Measurements from ENCODE around the gene BABAM1. TPM values are rescaled to one million over a fixed set of nuclear protein-coding genes. Genes with fewer than 3 reads are reported as not detected.

Gene BABAM1
- total and polyA plus RNA-seq, 2 experiments from 2014 or later = 82.7 to 90.3 TPM

DNA sequence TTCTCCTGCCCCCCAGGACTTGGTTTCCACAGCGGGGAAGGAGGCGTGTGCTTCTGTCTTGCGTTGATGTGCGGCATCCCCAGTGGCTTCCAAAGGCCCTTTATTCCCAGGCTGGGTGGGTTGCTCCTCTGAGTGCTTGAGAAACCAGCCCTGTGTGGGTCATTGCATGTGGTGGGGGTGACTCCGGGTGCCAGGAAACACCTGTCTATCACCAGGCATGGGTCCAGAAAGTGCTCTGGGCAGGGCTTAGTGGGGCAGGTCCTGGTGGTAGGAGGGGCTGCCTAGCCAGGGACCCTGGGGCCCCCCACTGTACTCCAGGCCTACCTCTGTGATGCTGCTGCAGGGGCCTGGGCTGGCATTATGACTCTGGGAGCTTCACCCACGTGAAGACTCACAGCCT lies 51.7 kb downstream of the BABAM1 start:
- WGBS, 2 experiments (ENCODE audit: low coverage in 1 of 2, low lambda C conversion rate in 2 of 2, missing lambda C conversion rate in 2 of 2) = 69 to 73% methylated on average over 6 of the region's 6 CpGs
- in situ Hi-C loops (cut with MboI) = no loop called here

DNA sequence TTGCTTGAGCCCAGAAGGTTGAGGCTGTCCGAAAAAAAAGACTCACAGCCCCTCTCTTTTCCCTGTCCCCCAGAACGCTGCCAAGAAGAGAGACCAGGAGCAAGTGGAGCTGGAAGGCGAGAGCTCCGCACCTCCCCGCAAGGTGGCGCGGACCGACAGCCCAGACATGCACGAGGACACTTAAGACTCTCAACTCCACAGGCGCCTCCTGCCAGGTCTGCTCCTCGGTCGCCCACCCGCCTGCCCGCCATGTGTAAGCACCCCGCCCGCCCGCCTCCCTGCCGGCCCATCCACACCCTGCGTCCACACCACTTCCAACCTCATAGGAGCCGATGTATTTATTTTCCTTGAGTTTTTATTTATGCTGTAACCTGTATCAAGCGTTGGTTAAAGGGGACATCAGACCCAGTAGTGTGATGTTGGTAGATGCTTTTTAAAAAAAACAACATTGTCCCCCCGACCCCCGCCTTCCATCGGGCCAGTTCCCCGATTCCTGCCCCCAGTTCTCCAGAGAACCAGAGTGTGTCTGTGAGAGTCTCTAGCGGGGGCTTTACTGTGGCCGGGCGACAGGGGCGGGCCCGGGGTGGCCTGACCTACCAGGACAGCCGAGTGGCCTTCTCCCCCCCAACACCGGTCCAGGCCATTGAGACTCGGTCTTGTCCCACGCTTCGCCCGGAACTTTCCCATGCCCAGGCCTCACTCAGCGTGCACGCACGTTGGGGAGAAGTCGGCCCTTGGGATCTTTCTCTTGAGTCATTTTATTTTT lies 52.4 kb downstream of the BABAM1 start:
- DNase-seq = no peak
- no peak overlapping the region for H3K9ac ChIP-seq
- no peak overlapping the region for H3K4me3 ChIP-seq
- H3K9me2 ChIP-seq (ENCODE audit: insufficient read depth) = no peaks in the 10 kb centered on the region
- H3K4me2 ChIP-seq (ENCODE audit: unreplicated experiment) = no peak overlapping the region
- no peak overlapping the region for H2AFZ ChIP-seq
- no peak overlapping the region for H3K27ac ChIP-seq
- no peaks in the 10 kb centered on the region for H3K9me3 ChIP-seq (ENCODE audit: low read depth)
- no peaks in the 10 kb centered on the region for H3F3A ChIP-seq (ENCODE audit: insufficient read depth)
- H3K36me3 ChIP-seq (ENCODE audit: low read depth) = no peaks in the 10 kb centered on the region; the same call in 1 of the 2 replicates
- WGBS, 2 experiments (ENCODE audit: low coverage in 1 of 2, low lambda C conversion rate in 2 of 2, missing lambda C conversion rate in 2 of 2) = 93 to 94% methylated on average over 28 to 40 of the region's 40 CpGs
- no peaks in the 10 kb centered on the region for H3K27me3 ChIP-seq (replicated peaks; ENCODE audit: insufficient read depth)
- no peaks in the 10 kb centered on the region for H4K20me1 ChIP-seq (ENCODE audit: insufficient read depth)
- TF ChIP-seq EZH2phosphoT487 (IDR thresholded peaks at IDR 0.05; ENCODE audit: insufficient read depth, low read depth) = no peak
- H3K4me1 ChIP-seq (ENCODE audit: insufficient read depth) = no peaks in the 10 kb centered on the region
- peaks cover 1% of the 10 kb centered on the region; the same call in 1 of the 2 replicates for H3K79me2 ChIP-seq (ENCODE audit: insufficient read depth)
- in situ Hi-C loops (cut with MboI) = no loop called here

More for the DNA sequence above, 51.7 kb downstream of the BABAM1 start:
- TF ChIP-seq EZH2phosphoT487 (IDR thresholded peaks at IDR 0.05; ENCODE audit: insufficient read depth, low read depth) = no peak
- TF ChIP-seq EZH2 (IDR thresholded peaks at IDR 0.05; ENCODE audit: insufficient read depth, poor library complexity, severe bottlenecking) = no peak
- Histone ChIP-seq H3K27me3 (replicated peaks; ENCODE audit: insufficient read depth) (no peaks in the 10 kb centered on the region), H3K9me2 (ENCODE audit: insufficient read depth) (no peaks in the 10 kb centered on the region), H3K4me3 (no peak overlapping the region), H3K4me2 (ENCODE audit: unreplicated experiment) (no peak overlapping the region), H3K4me1 (ENCODE audit: insufficient read depth) (no peaks in the 10 kb centered on the region), H2AFZ (no peak overlapping the region), H3K36me3 (ENCODE audit: low read depth) (no peaks in the 10 kb centered on the region; the same call in 1 of the 2 replicates), H4K20me1 (ENCODE audit: insufficient read depth) (no peaks in the 10 kb centered on the region), H3K9me3 (ENCODE audit: low read depth) (no peaks in the 10 kb centered on the region), H3K79me2 (ENCODE audit: insufficient read depth) (peaks cover 8% of the 10 kb centered on the region), H3F3A (ENCODE audit: insufficient read depth) (no peaks in the 10 kb centered on the region), H3K27ac (no peak overlapping the region), H3K9ac (no peak overlapping the region)
- no peak for DNase-seq

GRCh38 chr19:17320435-17320834 lies 53.2 kb downstream of the BABAM1 start:
- TF ChIP-seq EZH2phosphoT487 (IDR thresholded peaks at IDR 0.05; ENCODE audit: insufficient read depth, low read depth) (no peak), EZH2 (IDR thresholded peaks at IDR 0.05; ENCODE audit: insufficient read depth, poor library complexity, severe bottlenecking) (no peak)
- no peak overlapping the region for H3K9ac ChIP-seq
- H3K36me3 ChIP-seq (ENCODE audit: low read depth) = no peaks in the 10 kb centered on the region; the same call in 1 of the 2 replicates
- H3K4me2 ChIP-seq (ENCODE audit: unreplicated experiment) = no peak overlapping the region
- DNase-seq = no peak
- H3F3A ChIP-seq (ENCODE audit: insufficient read depth) = no peaks in the 10 kb centered on the region
- no peak overlapping the region for H2AFZ ChIP-seq
- H3K9me3 ChIP-seq (ENCODE audit: low read depth) = no peaks in the 10 kb centered on the region
- no peak overlapping the region for H3K27ac ChIP-seq
- no peak overlapping the region for H3K4me3 ChIP-seq
- no peaks in the 10 kb centered on the region for H4K20me1 ChIP-seq (ENCODE audit: insufficient read depth)
- no peaks in the 10 kb centered on the region for H3K27me3 ChIP-seq (replicated peaks; ENCODE audit: insufficient read depth)
- no peaks in the 10 kb centered on the region for H3K4me1 ChIP-seq (ENCODE audit: insufficient read depth)
- H3K9me2 ChIP-seq (ENCODE audit: insufficient read depth) = no peaks in the 10 kb centered on the region
- in situ Hi-C loops (cut with MboI) = no loop called here
- no peaks in the 10 kb centered on the region for H3K79me2 ChIP-seq (ENCODE audit: insufficient read depth)
- 81 to 87% methylated on average over 11 of the region's 11 CpGs for WGBS, 2 experiments (ENCODE audit: low coverage in 1 of 2, low lambda C conversion rate in 2 of 2, missing lambda C conversion rate in 2 of 2)

DNA sequence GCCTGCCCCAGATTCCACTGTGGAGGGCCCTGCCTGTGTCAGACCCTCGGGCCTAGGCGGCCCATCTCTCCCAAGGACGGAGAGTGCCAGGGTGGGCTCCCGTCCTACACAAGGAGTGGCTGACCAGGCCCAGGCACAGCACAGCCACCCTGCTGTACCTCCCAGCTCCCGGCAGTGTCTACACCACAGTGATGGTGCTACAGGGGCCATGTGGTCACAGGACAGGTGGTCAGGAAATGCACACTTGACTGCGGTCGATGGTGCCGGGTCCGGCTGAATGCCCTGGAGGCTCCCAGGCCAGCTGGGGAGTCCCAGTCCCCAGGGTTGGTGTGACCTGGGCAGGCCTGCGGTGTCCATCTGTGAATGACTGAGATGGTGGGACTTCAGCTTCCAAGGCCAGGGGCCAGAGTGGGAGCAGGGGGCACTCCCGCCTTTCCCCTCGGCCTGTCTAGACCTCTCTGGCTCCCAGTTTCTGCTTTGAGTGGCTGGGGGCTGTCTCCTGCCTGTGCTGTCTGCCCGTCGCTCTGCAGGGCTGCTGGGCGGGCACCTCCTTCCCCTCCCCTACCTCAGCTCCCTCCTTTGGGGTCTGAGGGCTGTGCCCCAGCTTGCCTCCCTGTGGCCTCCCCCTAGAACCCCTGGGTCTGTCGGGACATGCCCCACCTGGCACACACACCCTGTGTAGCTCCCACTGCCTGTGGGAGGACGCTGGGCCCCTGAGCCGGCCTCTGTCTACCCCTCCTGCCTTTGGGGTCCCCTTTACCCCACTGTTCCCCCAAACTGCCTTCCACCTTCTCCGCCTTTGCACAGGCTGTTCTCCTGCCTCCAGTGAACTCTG lies 54.6 kb downstream of the BABAM1 start:
- Histone ChIP-seq H3K36me3 (ENCODE audit: low read depth) (no peaks in the 10 kb centered on the region; the same call in 1 of the 2 replicates), H3K27me3 (replicated peaks; ENCODE audit: insufficient read depth) (no peaks in the 10 kb centered on the region)
- TF ChIP-seq EZH2 (IDR thresholded peaks at IDR 0.05; ENCODE audit: insufficient read depth, poor library complexity, severe bottlenecking) (no peak), EZH2phosphoT487 (IDR thresholded peaks at IDR 0.05; ENCODE audit: insufficient read depth, low read depth) (no peak)

More for the DNA sequence above, 54.6 kb downstream of the BABAM1 start:
- Histone ChIP-seq H3F3A (ENCODE audit: insufficient read depth) (0 out of 2 replicates have a peak, but pooled peaks cover 12% of the 10 kb centered on the region), H4K20me1 (ENCODE audit: insufficient read depth) (no peaks in the 10 kb centered on the region), H3K4me3 (no peak overlapping the region), H3K9me2 (ENCODE audit: insufficient read depth) (no peaks in the 10 kb centered on the region), H3K9me3 (ENCODE audit: low read depth) (no peaks in the 10 kb centered on the region), H3K9ac (no peak overlapping the region), H3K4me1 (ENCODE audit: insufficient read depth) (no peaks in the 10 kb centered on the region), H3K4me2 (ENCODE audit: unreplicated experiment) (no peak overlapping the region), H2AFZ (no peak overlapping the region), H3K79me2 (ENCODE audit: insufficient read depth) (no peaks in the 10 kb centered on the region), H3K27ac (no peak overlapping the region)
- in situ Hi-C loops (cut with MboI) = no loop called here
- DNase-seq = no peak
- 96 to 98% methylated on average over 18 to 19 of the region's 19 CpGs for WGBS, 2 experiments (ENCODE audit: low coverage in 1 of 2, low lambda C conversion rate in 2 of 2, missing lambda C conversion rate in 2 of 2)
